Neural cell (in vitro differentiated cells): ENCODE results near the gene SERPINB6. TPM values are rescaled to one million over a fixed set of nuclear protein-coding genes. Genes with fewer than 3 reads are reported as not detected.

Experiments used
- H2AFZ ChIP-seq: fragments of 200-600, 300-800 bp; sonication (generic), shearing (Covaris generic); 2 replicates; pipeline ENCODE4 v1.6.0; 2014; ENCODE audit warnings: low read depth, mild to moderate bottlenecking, antibody characterized with exemption, low read length, moderate library complexity
- H3F3A ChIP-seq: fragments of 200-600 bp; shearing (Covaris generic); 2 replicates; pipeline ENCODE4 v1.6.1; 2016; ENCODE audit warnings: mild to moderate bottlenecking, moderate library complexity, mixed read lengths, antibody characterized with exemption, low read length; ENCODE audit not compliant: insufficient read depth, poor library complexity, severe bottlenecking
- H3K27ac ChIP-seq: fragments of 200-600, 300-800 bp; sonication (generic), shearing (Covaris generic); 2 replicates; pipeline ENCODE4 v1.5.1; 2014; ENCODE audit warnings: mild to moderate bottlenecking, low read length, moderate library complexity
- H3K27me3 ChIP-seq: fragments of 300-800, 200-600 bp; sonication (generic), shearing (Covaris generic); 2 replicates; pipeline ENCODE4 v1.6.0; 2014; ENCODE audit warnings: mild to moderate bottlenecking, low read depth, low read length, moderate library complexity; ENCODE audit not compliant: insufficient read depth
- H3K36me3 ChIP-seq: fragments of 300-800, 200-600 bp; sonication (generic), shearing (Covaris generic); 2 replicates; pipeline ENCODE4 v1.5.1; 2014; ENCODE audit warnings: mild to moderate bottlenecking, antibody characterized with exemption, low read length, moderate library complexity; ENCODE audit not compliant: insufficient read depth
- H3K4me2 ChIP-seq: fragments of 300-800, 200-600 bp; sonication (generic), shearing (Covaris generic); 2 replicates; pipeline ENCODE4 v1.6.0; 2014; ENCODE audit warnings: mild to moderate bottlenecking, low read length
- H3K4me3 ChIP-seq: fragments of 300-800, 200-600 bp; sonication (generic), shearing (Covaris generic); 2 replicates; pipeline ENCODE4 v1.5.1; 2014; ENCODE audit warnings: mild to moderate bottlenecking, low read length, moderate library complexity
- H3K79me2 ChIP-seq: fragments of 200-600 bp; shearing (Covaris generic); replicated peaks from 2 replicates; pipeline ENCODE4 v1.6.0; 2014; ENCODE audit warnings: mild to moderate bottlenecking, low read length, moderate library complexity; ENCODE audit not compliant: insufficient read depth
- H3K9ac ChIP-seq: fragments of 300-800, 200-600 bp; sonication (generic), shearing (Covaris generic); 2 replicates; pipeline ENCODE4 v1.6.1; 2016; ENCODE audit warnings: mild to moderate bottlenecking, low read length, mixed read lengths
- H3K9me2 ChIP-seq: fragments of 200-600 bp; shearing (Covaris generic); 2 replicates; pipeline ENCODE4 v1.6.1; 2016; ENCODE audit warnings: mild to moderate bottlenecking, low read length, mixed read lengths; ENCODE audit not compliant: insufficient read depth
- H3K9me3 ChIP-seq: fragments of 200-600, 300-800 bp; sonication (generic), shearing (Covaris generic); 2 replicates; pipeline ENCODE4 v1.6.1; 2016; ENCODE audit warnings: mild to moderate bottlenecking, mixed run types, low read length, moderate library complexity, mixed read lengths
- H4K20me1 ChIP-seq: fragments of 200-600 bp; shearing (Covaris generic); 2 replicates; pipeline ENCODE4 v1.6.1; 2016; ENCODE audit warnings: mild to moderate bottlenecking, mixed run types; ENCODE audit not compliant: insufficient read depth
- CTCF ChIP-seq: fragments of 450-650 bp; IDR thresholded peaks from 2 replicates; pipeline ENCODE4 v1.5.1; 2014; ENCODE audit warnings: antibody characterized with exemption, mild to moderate bottlenecking, moderate library complexity; ENCODE audit not compliant: poor library complexity, severe bottlenecking
- EP300 ChIP-seq: fragments of 450-650 bp; conservative IDR thresholded peaks from 2 replicates; pipeline ENCODE4 v1.6.1; 2014; ENCODE audit warnings: antibody characterized with exemption, mild to moderate bottlenecking, moderate library complexity; ENCODE audit not compliant: poor library complexity, severe bottlenecking
- EZH2 ChIP-seq: fragments of 200-600, 300-800 bp; shearing (Covaris generic), sonication (generic); IDR thresholded peaks from 2 replicates; pipeline ENCODE4 v1.6.1; 2014; ENCODE audit warnings: antibody characterized with exemption, low read length, borderline replicate concordance, mild to moderate bottlenecking; ENCODE audit not compliant: insufficient read depth, poor library complexity, severe bottlenecking
- MXI1 ChIP-seq: fragments of 450-650 bp; conservative IDR thresholded peaks from 2 replicates; pipeline ENCODE4 v1.6.1; 2014; ENCODE audit warnings: antibody characterized with exemption, mild to moderate bottlenecking; ENCODE audit not compliant: poor library complexity, severe bottlenecking
- POLR2AphosphoS5 ChIP-seq: IDR thresholded peaks from 2 replicates; pipeline ENCODE4 v1.6.1; 2012
- RAD21 ChIP-seq: fragments of 450-650 bp; conservative IDR thresholded peaks from 2 replicates; pipeline ENCODE4 v1.6.1; 2014; ENCODE audit warnings: antibody characterized with exemption, mild to moderate bottlenecking, moderate library complexity
- REST ChIP-seq: IDR thresholded peaks from 2 replicates; pipeline ENCODE4 v1.6.1; 2012; ENCODE audit warnings: borderline replicate concordance
- SMC3 ChIP-seq: fragments of 450-650 bp; conservative IDR thresholded peaks from 2 replicates; pipeline ENCODE4 v1.6.1; 2014; ENCODE audit warnings: antibody characterized with exemption, mild to moderate bottlenecking, moderate library complexity; ENCODE audit not compliant: poor library complexity
- TAF1 ChIP-seq: IDR thresholded peaks from 2 replicates; pipeline ENCODE4 v1.6.1; 2012; ENCODE audit warnings: low read depth
- polyA plus RNA-seq: library from polyadenylated mRNA; depleted of rRNA; stranded (reverse); fragments of >200 nt; gene quantifications from 2 replicates; pipeline ENCODE4 v1.2.3, GENCODE V29; 2014

The SERPINB6 gene
- polyA plus RNA-seq, 1 donor from 2014 or later: 2.3 TPM

GRCh38 chr6:2969549-2969948, 1.8 kb downstream of the SERPINB6 start:
- no peaks in the 10 kb centered on the region for H3K36me3 ChIP-seq
- H3K9ac ChIP-seq: no peak overlapping the region
- H4K20me1 ChIP-seq: no peaks in the 10 kb centered on the region
- H3K79me2 ChIP-seq: no peaks in the 10 kb centered on the region
- no peaks in the 10 kb centered on the region for H3F3A ChIP-seq
- TF ChIP-seq RAD21 (no peak), EP300 (no peak), TAF1 (no peak), EZH2 (no peak), CTCF (no peak), MXI1 (no peak), POLR2AphosphoS5 (no peak), REST (no peak), SMC3 (no peak)
- H3K27ac ChIP-seq: no peak overlapping the region
- H3K9me3 ChIP-seq: no peaks in the 10 kb centered on the region
- H3K4me3 ChIP-seq: no peak overlapping the region
- no peak overlapping the region for H2AFZ ChIP-seq
- H3K27me3 ChIP-seq: peaks cover 11% of the 10 kb centered on the region
- no peak overlapping the region for H3K4me2 ChIP-seq
- H3K9me2 ChIP-seq: no peaks in the 10 kb centered on the region

- Histone ChIP-seq H4K20me1 (no peaks in the 10 kb centered on the region), H3K27me3 (peaks cover 11% of the 10 kb centered on the region), H3K9me2 (no peaks in the 10 kb centered on the region), H3K36me3 (no peaks in the 10 kb centered on the region), H3K4me3 (no peak overlapping the region), H3K27ac (no peak overlapping the region), H3F3A (no peaks in the 10 kb centered on the region), H3K79me2 (no peaks in the 10 kb centered on the region), H2AFZ (no peak overlapping the region), H3K9me3 (no peaks in the 10 kb centered on the region), H3K4me2 (no peak overlapping the region), H3K9ac (no peak overlapping the region)
- TF ChIP-seq EP300: no peak
- TF ChIP-seq TAF1: no peak
- no peak for TF ChIP-seq POLR2AphosphoS5
- no peak for TF ChIP-seq CTCF
- no peak for TF ChIP-seq REST
- no peak for TF ChIP-seq MXI1
- no peak for TF ChIP-seq EZH2
- no peak for TF ChIP-seq RAD21
- no peak for TF ChIP-seq SMC3
Observed at GRCh38 chr6:2968600-2969135, 2.7 kb downstream of the SERPINB6 start.
